GM10248 (cell line): ENCODE data around the gene NOS3.

Experiments
- CTCF ChIA-PET: fragments of 300-600 bp; sonication (Branson Sonifier 250); formaldehyde crosslinking; extraction: SDS; loops from one replicate; lab custom pipeline; 2021; ENCODE audit warnings: antibody characterized with exemption; lab: Yijun Ruan, JAX
- POLR2A ChIA-PET: fragments of 350-650 bp; sonication (Branson Sonifier 250); formaldehyde crosslinking; extraction: SDS; loops from one replicate; lab custom pipeline; 2020; ENCODE audit warnings: antibody characterized with exemption; lab: Yijun Ruan, JAX
- DNase-seq: peaks from one replicate; pipeline ENCODE4 v3.0.0; 2012; ENCODE audit errors: extremely low spot score
- CTCF ChIP-seq: IDR thresholded peaks from 2 replicates; pipeline ENCODE4 v1.5.1; 2012; ENCODE audit warnings: mild to moderate bottlenecking, low read depth; ENCODE audit errors: extremely low read depth, missing control alignments, control extremely low read depth

NOS3 gene

DNA sequence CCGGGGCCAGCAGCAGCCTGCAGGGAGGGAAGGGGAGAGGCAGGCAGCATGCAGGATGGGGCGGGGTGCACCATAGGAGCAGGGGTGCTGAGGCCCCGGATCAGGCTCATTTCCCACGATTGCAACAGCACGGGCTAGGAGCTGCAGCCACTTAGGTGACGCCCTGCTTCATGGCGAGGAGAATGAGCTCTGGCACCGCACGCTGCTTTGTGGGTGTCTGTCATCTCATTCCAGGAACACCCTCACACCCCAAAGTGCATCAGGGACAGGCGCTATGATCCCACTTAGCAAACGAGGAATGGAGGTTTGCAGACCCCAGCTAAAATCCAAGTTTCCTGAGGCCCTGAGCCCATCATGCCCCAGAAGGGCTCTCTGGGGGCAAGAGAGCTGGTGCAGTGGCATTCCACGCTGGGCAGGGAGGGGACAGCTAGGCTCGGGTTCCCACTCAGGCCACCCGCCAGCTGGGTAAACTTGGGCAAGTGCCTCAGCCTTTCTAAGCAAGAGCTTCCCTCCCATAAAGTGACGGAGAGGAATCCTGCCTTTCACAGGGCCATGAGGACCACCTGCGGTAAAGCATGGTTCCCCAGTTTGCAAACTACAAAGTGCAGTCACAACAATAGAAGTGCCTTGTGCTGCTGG, 22.0 kb upstream of the NOS3 start:
- TF ChIP-seq CTCF, result no peak
- CTCF ChIA-PET, result interaction anchor here (1.0 to 1.7 kb wide), 5 partner anchors 11 to 142 kb away, joined by 3 to 7 read pairs (median 5); no protein-coding TSS in a partner anchor
- no peak for DNase-seq
- POLR2A ChIA-PET, result no interaction called here

GRCh38 chr7:150969475-150969874, 21.3 kb upstream of the NOS3 start:
- no peak for DNase-seq
- ChIA-PET POLR2A (no interaction called here), CTCF (interaction anchor here (0.8 to 1.7 kb wide), 5 partner anchors 10 to 49 kb away, joined by 3 to 7 read pairs (median 5); no protein-coding TSS in a partner anchor)
- TF ChIP-seq CTCF, result no peak

GRCh38 chr7:150970424-150970823, 20.4 kb upstream of the NOS3 start:
- ChIA-PET CTCF (interaction anchor here (1.7 kb wide), 1 partner anchor 14 kb away, joined by 5 read pairs; no protein-coding TSS in a partner anchor), POLR2A (no interaction called here)
- TF ChIP-seq CTCF, result no peak
- no peak for DNase-seq

GRCh38 chr7:150971242-150972022, 19.4 kb upstream of the NOS3 start:
- ChIA-PET CTCF (interaction anchor here (0.6 to 6.1 kb wide), 4 partner anchors 9 to 73 kb away, joined by 3 to 46 read pairs (median 4); no protein-coding TSS in a partner anchor), POLR2A (no interaction called here)
- no peak for DNase-seq
- TF ChIP-seq CTCF, result no peak

GRCh38 chr7:150972023-150972468, 18.8 kb upstream of the NOS3 start:
- no peak for DNase-seq
- ChIA-PET CTCF (interaction anchor here (1.4 to 6.1 kb wide), 2 partner anchors 9 to 13 kb away, joined by 4 to 46 read pairs; no protein-coding TSS in a partner anchor), POLR2A (no interaction called here)
- no peak for TF ChIP-seq CTCF

- TF ChIP-seq CTCF, result no peak
- CTCF ChIA-PET, result interaction anchor here (1.7 to 6.1 kb wide), 2 partner anchors 10 to 13 kb away, joined by 6 to 46 read pairs; no protein-coding TSS in a partner anchor
- DNase-seq, result no peak
- POLR2A ChIA-PET, result no interaction called here
Measured at GRCh38 chr7:150972741-150973140, 18.1 kb upstream of the NOS3 start.
